Measurements from ENCODE around the gene CACNB4.
"Not testable (repeated sequence)": the region's sequence is repeated elsewhere in the genome, so short reads cannot be mapped to it uniquely, and the experiment has no call there.

Gene CACNB4

GRCh38 chr2:151943461-151943860, 155.4 kb downstream of the CACNB4 start:
- DNase-seq (ENCODE audit: low read depth in 2 of 2), result no peak

DNA sequence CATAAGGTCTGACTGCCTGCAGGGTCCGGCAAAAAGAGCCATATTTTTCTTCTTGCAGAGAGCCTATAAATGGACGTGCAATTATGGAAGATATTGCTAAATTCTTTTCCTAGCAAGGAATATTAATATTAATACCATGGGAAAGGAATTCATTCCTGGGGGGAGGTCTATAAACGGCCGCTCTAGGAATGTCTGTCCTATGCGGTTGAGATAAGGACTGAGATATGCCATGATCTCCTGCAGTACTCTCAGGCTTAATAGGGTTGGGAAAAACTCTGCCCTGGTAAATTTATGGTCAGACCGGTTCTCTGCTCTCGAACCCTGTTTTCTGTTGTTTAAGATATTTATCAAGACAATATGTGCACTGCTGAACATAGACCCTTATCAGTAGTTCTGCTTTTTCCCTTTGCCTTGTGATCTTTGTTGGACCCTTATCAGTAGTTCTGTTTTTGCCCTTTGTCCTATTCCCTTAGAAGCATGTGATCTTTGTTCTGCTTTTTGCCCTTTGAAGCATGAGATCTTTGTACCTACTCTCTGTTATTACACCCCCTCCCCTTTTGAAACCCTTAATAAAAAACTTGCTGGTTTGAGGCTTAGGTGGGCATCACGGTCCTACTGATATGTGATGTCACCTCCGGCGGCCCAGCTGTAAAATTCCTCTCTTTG, 156.2 kb downstream of the CACNB4 start:
- DNase-seq (ENCODE audit: low read depth in 2 of 2), result not testable (repeated sequence)

GRCh38 chr2:151937966-151938365, 160.9 kb downstream of the CACNB4 start:
- no peak for DNase-seq (ENCODE audit: low read depth in 2 of 2)

- DNase-seq (ENCODE audit: low read depth in 2 of 2), result no peak
Observed at GRCh38 chr2:151936626-151937025, 162.2 kb downstream of the CACNB4 start.

DNA sequence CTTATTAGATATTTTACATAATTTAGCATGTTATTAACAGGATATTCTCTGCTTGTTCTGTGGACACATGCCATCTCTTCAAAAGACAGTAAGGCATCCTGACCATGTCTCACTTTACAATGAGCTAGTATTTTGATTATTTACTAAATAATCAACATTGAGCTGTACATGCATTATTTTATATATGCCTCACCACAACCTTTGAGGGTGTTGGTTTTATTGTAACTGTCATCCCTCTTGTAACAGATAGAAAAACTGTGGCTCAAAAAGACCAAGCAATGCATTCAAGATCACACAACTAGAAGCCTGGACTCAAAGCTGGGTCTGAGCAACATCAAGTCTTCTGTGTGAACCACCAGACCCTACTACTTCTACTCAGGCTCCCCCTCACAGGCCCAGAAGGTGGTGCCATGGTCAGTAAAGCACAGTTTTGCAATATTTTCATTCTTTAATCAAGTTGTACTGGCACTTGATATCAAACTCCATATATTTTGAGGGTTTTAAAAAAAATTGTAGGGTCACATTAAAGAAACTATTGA, 165.5 kb downstream of the CACNB4 start:
- no peak for DNase-seq (ENCODE audit: low read depth in 2 of 2)

- no peak for DNase-seq (ENCODE audit: low read depth in 2 of 2)
Observed at GRCh38 chr2:151931756-151932155, 167.1 kb downstream of the CACNB4 start.

- DNase-seq (ENCODE audit: low read depth in 2 of 2), result no peak
Observed at GRCh38 chr2:151931030-151931611, 167.7 kb downstream of the CACNB4 start.

- DNase-seq (ENCODE audit: low read depth in 2 of 2), result no peak
Observed at GRCh38 chr2:151930042-151930441, 168.8 kb downstream of the CACNB4 start.

- no peak for DNase-seq (ENCODE audit: low read depth in 2 of 2)
Observed at GRCh38 chr2:151928380-151928779, 170.5 kb downstream of the CACNB4 start.

DNA sequence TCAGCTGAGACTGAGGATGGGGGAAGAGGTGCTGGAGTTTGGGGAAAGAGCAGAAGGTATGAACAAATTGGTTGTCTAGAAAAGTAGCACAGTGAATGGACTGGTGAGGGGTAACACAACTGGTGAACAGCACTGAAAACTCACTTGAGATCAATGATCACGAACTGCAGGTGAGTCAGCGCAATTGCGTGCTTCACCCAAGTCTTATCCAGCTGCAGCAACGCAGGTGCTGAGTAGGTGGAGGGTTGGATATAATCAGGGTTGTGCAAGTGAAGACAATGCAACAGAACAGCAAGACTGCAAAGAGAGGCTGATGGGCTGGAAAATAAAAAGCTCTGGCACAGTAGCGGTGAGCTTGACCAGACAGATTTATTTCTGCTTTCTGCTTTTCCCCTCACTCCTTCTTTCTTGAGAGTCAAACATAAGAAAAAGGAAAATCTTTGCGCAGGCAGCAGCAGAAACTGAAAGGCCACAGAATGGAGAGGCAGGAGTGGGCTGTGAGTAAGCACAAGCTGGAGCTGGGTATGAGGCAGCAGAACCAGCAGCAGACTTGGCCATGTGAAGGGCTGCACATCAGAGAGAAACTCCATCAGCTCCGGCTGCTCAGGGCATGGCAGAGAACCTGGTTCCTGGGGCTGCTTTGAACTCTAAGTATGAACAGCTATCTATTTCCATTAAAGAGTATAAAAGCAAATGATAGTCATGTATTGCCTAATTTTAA, 171.2 kb downstream of the CACNB4 start:
- DNase-seq (ENCODE audit: low read depth in 2 of 2), result no peak

- no peak for DNase-seq (ENCODE audit: low read depth in 2 of 2)
Observed at GRCh38 chr2:151922845-151923666, 175.8 kb downstream of the CACNB4 start.

GRCh38 chr2:151919786-151920185, 179.1 kb downstream of the CACNB4 start:
- no peak for DNase-seq (ENCODE audit: low read depth in 2 of 2)

GRCh38 chr2:151918308-151918707, 180.5 kb downstream of the CACNB4 start:
- DNase-seq (ENCODE audit: low read depth in 2 of 2), result no peak

DNA sequence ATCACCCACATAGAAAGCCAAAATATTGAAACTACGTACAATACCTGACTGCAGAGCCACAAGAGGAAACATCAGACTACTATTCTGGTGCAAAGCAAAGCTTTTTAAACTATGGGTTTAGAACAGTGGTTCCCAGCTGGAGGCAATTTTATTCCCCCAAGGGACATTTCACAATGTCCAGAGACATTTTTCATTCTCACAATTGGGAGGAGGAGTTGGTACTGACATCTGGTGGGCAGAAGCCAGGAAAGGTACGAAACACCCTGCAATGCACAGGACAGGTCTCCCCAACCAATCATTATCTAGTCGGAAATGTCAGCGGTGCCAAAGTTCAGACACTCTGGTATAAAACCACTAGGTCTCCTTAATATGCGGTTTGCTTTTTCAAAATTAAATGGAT, 182.2 kb downstream of the CACNB4 start:
- no peak for DNase-seq (ENCODE audit: low read depth in 2 of 2)

GRCh38 chr2:151915629-151916025, 183.2 kb downstream of the CACNB4 start:
- DNase-seq (ENCODE audit: low read depth in 2 of 2), result not testable (repeated sequence)

DNA sequence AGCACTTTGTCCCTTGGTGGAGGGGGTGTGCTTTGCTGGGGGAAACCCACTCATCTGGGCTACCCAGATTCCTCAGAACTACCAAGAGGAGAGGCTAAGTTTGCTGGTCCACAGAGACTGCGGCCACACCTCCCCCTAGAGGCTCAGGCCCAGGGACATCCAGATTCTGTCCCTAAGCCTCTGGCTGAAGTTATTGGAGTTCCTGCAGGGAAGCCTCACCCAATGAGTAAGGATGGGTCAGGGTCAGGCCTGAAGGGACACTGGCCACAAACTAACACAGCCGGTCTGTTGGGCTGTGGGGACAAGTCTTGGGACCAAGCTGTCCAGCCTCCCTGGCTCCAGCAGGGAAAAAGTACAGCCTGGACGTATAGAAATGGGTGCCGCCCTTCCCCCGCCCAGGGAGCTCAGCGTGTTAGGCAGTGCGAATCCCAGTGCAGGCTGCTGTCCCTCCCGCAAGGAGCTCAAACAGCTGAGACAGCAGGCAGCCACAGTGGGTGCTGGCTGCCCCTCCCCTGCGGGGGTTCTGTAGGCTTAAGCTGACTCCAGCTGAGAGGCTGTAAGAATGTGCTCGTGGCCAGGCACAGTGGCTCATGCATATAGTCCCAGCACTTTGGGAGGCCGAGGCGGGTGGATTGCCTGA, 183.7 kb downstream of the CACNB4 start:
- no peak for DNase-seq (ENCODE audit: low read depth in 2 of 2)

DNA sequence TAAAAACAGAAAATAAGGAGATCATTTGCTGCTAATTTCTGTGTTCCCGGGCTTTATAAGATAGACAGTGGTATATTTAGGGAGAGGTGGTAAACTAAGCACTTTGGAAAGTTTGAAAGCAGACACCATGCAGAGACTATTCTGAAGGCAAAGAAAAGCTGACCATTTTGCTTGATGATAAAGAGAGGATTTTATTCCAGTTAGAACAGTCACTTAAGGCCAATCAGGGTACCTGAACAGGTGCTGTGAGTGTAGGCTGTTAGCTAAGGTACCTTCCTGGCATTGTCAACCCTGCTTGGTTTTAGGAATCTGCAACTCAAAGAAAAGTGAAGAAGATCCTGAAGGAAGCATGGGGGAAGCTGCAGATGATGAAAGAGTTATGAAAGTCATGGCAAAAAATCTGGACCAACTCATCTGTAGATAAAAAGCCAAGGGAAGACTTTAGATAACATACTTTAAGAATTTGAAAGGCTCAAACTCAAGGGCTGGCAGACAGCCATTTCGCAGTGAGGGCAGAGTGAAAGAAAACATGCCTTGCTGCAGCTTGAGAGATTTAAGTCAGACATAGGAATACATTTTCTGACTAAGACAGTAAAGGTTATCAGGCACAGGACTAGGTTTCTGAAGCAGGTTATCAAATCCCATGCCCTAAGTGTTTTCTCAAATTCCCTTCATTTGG, 190.5 kb downstream of the CACNB4 start:
- DNase-seq (ENCODE audit: low read depth in 2 of 2), result no peak

DNA sequence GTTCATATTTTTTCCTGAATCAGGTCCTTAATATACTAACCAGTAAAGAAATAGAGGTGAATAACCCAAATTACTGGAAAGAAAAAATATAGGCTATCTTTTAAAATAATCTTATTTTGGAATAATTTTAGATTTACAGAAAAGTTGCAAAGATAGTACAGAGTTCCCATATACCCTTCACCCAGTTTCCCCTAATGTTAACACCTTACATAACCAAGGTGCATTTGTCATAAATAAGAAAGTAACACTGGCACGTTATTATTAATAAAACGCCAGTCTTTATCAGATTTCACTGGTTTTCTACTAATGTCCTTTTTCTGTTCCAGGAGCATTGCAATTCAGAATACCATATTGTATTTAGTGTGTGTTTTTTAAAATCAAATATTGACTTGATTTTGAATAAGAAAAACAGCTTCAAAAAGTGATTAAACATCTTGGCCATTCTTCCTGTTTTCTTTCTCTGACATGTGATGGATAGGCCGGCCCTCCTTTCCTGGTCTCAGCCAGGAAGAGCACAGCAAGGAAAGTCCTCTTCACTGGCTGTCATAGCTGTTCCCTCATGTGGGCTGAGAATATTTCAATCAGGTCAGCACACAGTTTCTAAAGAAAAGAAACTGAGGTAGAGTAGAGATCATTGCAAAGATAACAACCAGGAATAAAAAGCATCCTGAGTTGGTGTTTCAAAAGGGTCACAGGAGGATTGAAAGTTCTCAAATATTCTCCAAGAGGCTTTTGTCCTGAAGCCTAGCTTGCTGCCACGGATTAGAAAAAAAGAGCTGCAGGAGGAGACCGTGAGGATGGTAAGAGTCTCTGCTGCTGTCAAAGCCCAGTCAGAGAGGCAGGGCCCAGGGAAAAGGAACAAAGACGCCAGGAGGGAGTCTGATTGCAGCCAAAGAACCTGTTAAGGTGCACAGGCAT, 191.3 kb downstream of the CACNB4 start:
- no peak for DNase-seq (ENCODE audit: low read depth in 2 of 2)

DNA sequence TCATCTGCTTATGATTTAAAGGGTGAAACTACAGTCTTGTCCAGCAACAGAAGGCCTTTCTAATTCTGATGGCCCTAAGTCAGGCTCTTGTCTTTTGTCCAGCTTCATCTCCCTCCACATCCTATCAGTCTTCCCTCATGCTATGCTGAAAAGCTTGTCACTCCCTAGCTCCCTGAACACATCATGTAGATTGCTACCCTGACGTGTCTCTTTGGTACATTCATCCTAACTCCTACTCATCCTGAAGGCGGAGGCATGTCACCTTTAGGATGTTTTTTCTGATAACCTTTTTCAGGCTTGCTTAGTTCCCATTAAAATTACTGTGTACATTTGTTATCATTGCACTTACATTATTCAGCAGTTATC, 192.2 kb downstream of the CACNB4 start:
- DNase-seq (ENCODE audit: low read depth in 2 of 2), result no peak

Data from stimulated activated CD4-positive, alpha-beta T cell treated with anti-CD3 and anti-CD28 coated beads, Interleukin-12 subunit alpha, Interleukin-12 subunit beta, amount 100 ng/mL, for 24 hours (primary cell).